Esophagus squamous epithelium (tissue), 4 donors: ENCODE data around the gene PLSCR5.

Source experiments
- POLR2A ChIP-seq, 4 donors: fragments of 450-650 bp; IDR thresholded peaks; one replicate each; pipeline ENCODE4 v1.6.1; 2017; ENCODE audit warnings: antibody characterized with exemption in 4 of 4, mild to moderate bottlenecking in 4 of 4, moderate library complexity in 3 of 4
- TF ChIP-seq, protein P1 (sequence below), 6 experiments: fragments of 450-650 bp in 4 of 6; fragments of 200-600 bp in 2 of 6; sonication (generic) in 2 of 6; IDR thresholded peaks; one replicate each; pipeline ENCODE4 v1.5.1; 2016 to 2019; ENCODE audit warnings: antibody characterized with exemption in 6 of 6, mild to moderate bottlenecking in 4 of 6, moderate library complexity in 4 of 6

DNA sequence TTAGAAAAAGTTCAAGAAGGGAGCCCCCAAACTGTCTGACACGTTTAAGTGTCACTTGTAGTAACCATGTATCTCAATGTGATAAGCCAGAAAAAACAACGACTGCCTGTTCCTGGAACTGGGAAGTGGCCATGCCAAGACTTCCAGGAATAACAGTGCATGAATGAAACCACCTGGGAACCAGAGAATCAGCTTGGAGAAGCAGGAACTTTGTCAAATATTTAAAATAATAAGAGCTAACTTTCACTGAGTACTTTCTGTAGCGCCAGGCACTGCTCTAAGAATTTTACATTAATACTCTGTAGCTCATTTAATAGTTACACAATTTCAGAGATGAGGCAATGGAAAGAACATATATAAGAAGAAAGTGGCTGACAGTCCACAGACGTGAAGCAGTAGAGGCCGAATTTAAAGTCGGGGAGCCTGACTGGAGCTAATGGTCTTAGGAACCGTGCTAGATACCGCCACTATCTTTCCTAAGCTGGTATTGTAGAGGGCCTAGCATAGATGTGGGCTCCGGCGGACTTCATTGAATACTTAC lies 61.6 kb downstream of the PLSCR5 start:
- TF ChIP-seq, protein P1, sequence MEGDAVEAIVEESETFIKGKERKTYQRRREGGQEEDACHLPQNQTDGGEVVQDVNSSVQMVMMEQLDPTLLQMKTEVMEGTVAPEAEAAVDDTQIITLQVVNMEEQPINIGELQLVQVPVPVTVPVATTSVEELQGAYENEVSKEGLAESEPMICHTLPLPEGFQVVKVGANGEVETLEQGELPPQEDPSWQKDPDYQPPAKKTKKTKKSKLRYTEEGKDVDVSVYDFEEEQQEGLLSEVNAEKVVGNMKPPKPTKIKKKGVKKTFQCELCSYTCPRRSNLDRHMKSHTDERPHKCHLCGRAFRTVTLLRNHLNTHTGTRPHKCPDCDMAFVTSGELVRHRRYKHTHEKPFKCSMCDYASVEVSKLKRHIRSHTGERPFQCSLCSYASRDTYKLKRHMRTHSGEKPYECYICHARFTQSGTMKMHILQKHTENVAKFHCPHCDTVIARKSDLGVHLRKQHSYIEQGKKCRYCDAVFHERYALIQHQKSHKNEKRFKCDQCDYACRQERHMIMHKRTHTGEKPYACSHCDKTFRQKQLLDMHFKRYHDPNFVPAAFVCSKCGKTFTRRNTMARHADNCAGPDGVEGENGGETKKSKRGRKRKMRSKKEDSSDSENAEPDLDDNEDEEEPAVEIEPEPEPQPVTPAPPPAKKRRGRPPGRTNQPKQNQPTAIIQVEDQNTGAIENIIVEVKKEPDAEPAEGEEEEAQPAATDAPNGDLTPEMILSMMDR (IDR thresholded peaks at IDR 0.05) = no peak
- no peak for TF ChIP-seq POLR2A (IDR thresholded peaks at IDR 0.05)
